Transverse colon (tissue), 4 donors: ENCODE data around the gene GNAT3. TPM values are rescaled to one million over a fixed set of nuclear protein-coding genes. Genes with fewer than 3 reads are reported as not detected.

Experiments
- DNase-seq: peaks from one replicate; pipeline ENCODE4 v3.0.0-alpha.2; 2019
- H3K27ac ChIP-seq, 4 donors: fragments of 200-600 bp; sonication (generic); 2 replicates each; pipeline ENCODE4 v1.5.1; 2016 to 2018; ENCODE audit warnings: inconsistent platforms in 4 of 4
- H3K27me3 ChIP-seq: fragments of 200-600 bp; sonication (generic); 2 replicates; pipeline ENCODE4 v1.5.1; 2017; ENCODE audit warnings: inconsistent platforms
- H3K36me3 ChIP-seq, 4 donors: fragments of 200-600 bp; sonication (generic); 2 replicates each; pipeline ENCODE4 v1.5.1; 2017 to 2019; ENCODE audit warnings: inconsistent platforms in 4 of 4
- H3K4me1 ChIP-seq, 4 donors: fragments of 200-600 bp; sonication (generic); 2 replicates each; pipeline ENCODE4 v1.5.1; 2017 to 2020; ENCODE audit warnings: inconsistent platforms in 4 of 4
- H3K4me3 ChIP-seq, 4 donors: fragments of 200-600 bp; sonication (generic); 1 replicate in 1 of 4; 2 replicates in 3 of 4; pipeline versions ENCODE4 v1.5.1 to v1.6.1; 2017 to 2019; ENCODE audit warnings: inconsistent platforms in 4 of 4
- H3K9me3 ChIP-seq, 2 donors: fragments of 200-600 bp; sonication (generic); 2 replicates each; pipeline ENCODE4 v1.5.1; 2017 to 2019; ENCODE audit warnings: inconsistent platforms in 2 of 2
- CTCF ChIP-seq, 5 experiments: fragments of 200-600 bp in 3 of 5; fragments of 450-650 bp in 2 of 5; sonication (generic) in 3 of 5; IDR thresholded peaks; 1 replicate in 2 of 5; 2 replicates in 3 of 5; pipeline ENCODE4 v1.5.1; 2016 to 2017; ENCODE audit warnings: antibody characterized with exemption in 5 of 5, inconsistent platforms in 3 of 5, mild to moderate bottlenecking in 2 of 5, moderate library complexity in 1 of 5
- EP300 ChIP-seq: sonication (generic); formaldehyde crosslinking; IDR thresholded peaks from one replicate; pipeline ENCODE4 v1.6.1; 2017; ENCODE audit warnings: antibody characterized with exemption, low read depth
- POLR2A ChIP-seq: fragments of 450-650 bp; IDR thresholded peaks from one replicate; pipeline ENCODE4 v1.6.1; 2016; ENCODE audit warnings: antibody characterized with exemption, mild to moderate bottlenecking, moderate library complexity
- POLR2AphosphoS5 ChIP-seq, 3 donors: sonication (generic); formaldehyde crosslinking; IDR thresholded peaks; one replicate each; pipeline ENCODE4 v1.6.1; 2016; ENCODE audit warnings: antibody characterized with exemption in 3 of 3
- WGBS, 2 donors: methylation state at CpG; one replicate each; pipeline ENCODE4 v1.1.5; 2018; ENCODE audit warnings: low coverage in 1 of 2; 5-methylcytosine and 5-hydroxymethylcytosine counted together
- in situ Hi-C, 4 donors: fragments of 200-750 bp; cut with MboI; loops; one replicate each; pipeline versions ENCODE4 v1.15.0 to v1.15.1; 2017; ENCODE audit warnings: low sequenced_read_pairs in 3 of 4, low pct_ligation_motif_present in 1 of 4, low pct_unique_long_range_greater_than_20kb in 1 of 4
- intact Hi-C: fragments of 100-400 bp; cut with DNase I; formaldehyde crosslinking; loops from one replicate; pipeline ENCODE4 v1.15.1; 2023; ENCODE audit warnings: low total_unique reads
- total RNA-seq, 4 donors: library from RNA; depleted of rRNA; stranded (reverse); fragments of >200 nt; gene quantifications; one replicate each; pipeline ENCODE4 v1.1.0, GENCODE V29; 2016

GNAT3 gene
- total RNA-seq, 4 donors from 2014 or later: not detected

- H3K4me3 ChIP-seq: no peak overlapping the region
- H3K36me3 ChIP-seq: no peaks in the 10 kb centered on the region
- no peak for TF ChIP-seq CTCF (IDR thresholded peaks at IDR 0.05)
- no peak for TF ChIP-seq EP300
- TF ChIP-seq POLR2A: no peak
- TF ChIP-seq POLR2AphosphoS5 (IDR thresholded peaks at IDR 0.05): no peak
- no peaks in the 10 kb centered on the region for H3K9me3 ChIP-seq
- intact Hi-C loops (loop anchor here (5.0 kb wide), 1 partner anchor 228 kb away; no protein-coding TSS in a partner anchor), in situ Hi-C loops (loop anchor here in 2 of 4 donors (10.0 kb wide), 1 partner anchor 236 kb away; no protein-coding TSS in a partner anchor)
- no peak for DNase-seq
- H3K4me1 ChIP-seq: peaks cover 0 to 3% (median 0%) of the 10 kb centered on the region in 4 donors
- H3K27ac ChIP-seq: no peak overlapping the region
- H3K27me3 ChIP-seq: no peaks in the 10 kb centered on the region
- 64 to 76% methylated on average over 1 of the region's 1 CpG for WGBS, 2 donors
Measured at GRCh38 chr7:80429181-80429580, 82.7 kb downstream of the GNAT3 start.

GRCh38 chr7:80428161-80429054, 83.5 kb downstream of the GNAT3 start:
- Histone ChIP-seq H3K9me3 (no peaks in the 10 kb centered on the region), H3K4me3 (no peak overlapping the region), H3K27ac (no peak overlapping the region), H3K36me3 (no peaks in the 10 kb centered on the region), H3K4me1 (peaks cover 0 to 3% (median 0%) of the 10 kb centered on the region in 4 donors), H3K27me3 (no peaks in the 10 kb centered on the region)
- WGBS, 2 donors: 33 to 37% methylated on average over 9 of the region's 9 CpGs
- no peak for DNase-seq
- intact Hi-C loops: loop anchor here (5.0 kb wide), 1 partner anchor 229 kb away; no protein-coding TSS in a partner anchor
- in situ Hi-C loops: loop anchor here in 2 of 4 donors (10.0 kb wide), 1 partner anchor 236 kb away; no protein-coding TSS in a partner anchor
- TF ChIP-seq CTCF (IDR thresholded peaks at IDR 0.05) (peak; percentile 53 to 73 (median 65)), EP300 (no peak), POLR2A (no peak), POLR2AphosphoS5 (IDR thresholded peaks at IDR 0.05) (no peak)

DNA sequence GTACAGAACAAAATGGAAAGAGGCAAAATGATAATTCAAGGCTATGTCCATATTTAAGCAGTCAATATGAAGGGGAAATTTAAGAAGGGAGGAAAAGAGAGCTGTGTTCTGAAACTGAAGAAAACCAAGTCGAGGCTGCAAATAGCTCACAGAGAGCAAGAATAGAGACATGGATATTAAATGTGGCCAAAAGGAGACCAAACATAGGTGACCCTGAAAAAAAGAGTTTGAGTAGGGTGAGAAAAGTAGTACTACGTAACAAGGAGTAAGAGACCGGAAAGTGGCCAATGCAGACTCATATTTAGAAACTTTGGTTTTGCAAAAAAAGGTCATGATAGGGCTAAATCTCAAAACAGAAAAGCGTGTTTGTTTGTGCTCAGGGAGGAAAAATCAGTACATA, 84.6 kb downstream of the GNAT3 start:
- H3K27me3 ChIP-seq: no peaks in the 10 kb centered on the region
- intact Hi-C loops (loop anchor here (5.0 kb wide), 1 partner anchor 230 kb away; no protein-coding TSS in a partner anchor), in situ Hi-C loops (loop anchor here in 2 of 4 donors (10.0 kb wide), 1 partner anchor 238 kb away; no protein-coding TSS in a partner anchor)
- peaks cover 0 to 3% (median 0%) of the 10 kb centered on the region in 4 donors for H3K4me1 ChIP-seq
- WGBS, 2 donors: 72 to 75% methylated on average over 4 of the region's 4 CpGs
- H3K27ac ChIP-seq: no peak overlapping the region
- H3K36me3 ChIP-seq: no peaks in the 10 kb centered on the region
- no peak overlapping the region for H3K4me3 ChIP-seq
- H3K9me3 ChIP-seq: no peaks in the 10 kb centered on the region
- no peak for TF ChIP-seq EP300
- no peak for TF ChIP-seq POLR2AphosphoS5 (IDR thresholded peaks at IDR 0.05)
- no peak for TF ChIP-seq POLR2A
- no peak for TF ChIP-seq CTCF (IDR thresholded peaks at IDR 0.05)
- DNase-seq: no peak

DNA sequence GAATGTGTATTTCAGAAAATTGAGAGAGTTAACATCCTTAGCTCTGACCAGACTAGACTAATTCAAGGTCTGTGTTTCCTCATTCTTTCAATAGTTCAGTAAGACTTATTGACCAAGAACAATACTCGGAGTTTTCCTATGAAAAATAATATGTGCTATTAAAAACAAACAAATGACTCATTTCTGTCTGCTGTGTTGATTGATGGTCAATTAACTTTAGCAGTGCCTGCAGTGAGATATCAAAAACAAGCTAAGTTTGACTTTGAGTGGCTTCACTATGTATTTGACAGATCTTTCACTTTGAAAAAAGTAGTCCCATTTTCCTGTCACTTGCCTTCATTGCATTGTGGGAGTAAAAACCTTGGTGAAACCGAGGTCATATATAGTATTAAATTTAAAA, 91.0 kb downstream of the GNAT3 start:
- in situ Hi-C loops: loop anchor here in 2 of 4 donors (10.0 kb wide), 1 partner anchor 244 kb away; no protein-coding TSS in a partner anchor
- no peaks in the 10 kb centered on the region for H3K9me3 ChIP-seq
- H3K27ac ChIP-seq: no peak overlapping the region
- no peaks in the 10 kb centered on the region for H3K27me3 ChIP-seq
- no peak overlapping the region for H3K4me3 ChIP-seq
- no peak for DNase-seq
- TF ChIP-seq CTCF (IDR thresholded peaks at IDR 0.05) (no peak), POLR2A (no peak), EP300 (no peak), POLR2AphosphoS5 (IDR thresholded peaks at IDR 0.05) (no peak)
- H3K4me1 ChIP-seq: no peaks in the 10 kb centered on the region
- no peaks in the 10 kb centered on the region for H3K36me3 ChIP-seq
- 65 to 72% methylated on average over 2 of the region's 2 CpGs for WGBS, 2 donors
- intact Hi-C loops: no loop called here
